Suppressor macrophage treated with lipopolysaccharide for 1 hour (primary cell): ENCODE measurements around the gene TFF3.
"Not testable (repeated sequence)": the region's sequence is repeated elsewhere in the genome, so short reads cannot be mapped to it uniquely, and the experiment has no call there.

ENCODE experiments used
- DNase-seq, 3 donors: peaks; one replicate each; pipeline ENCODE4 v3.0.0-alpha.2; 2020 to 2022

TFF3 gene

DNA sequence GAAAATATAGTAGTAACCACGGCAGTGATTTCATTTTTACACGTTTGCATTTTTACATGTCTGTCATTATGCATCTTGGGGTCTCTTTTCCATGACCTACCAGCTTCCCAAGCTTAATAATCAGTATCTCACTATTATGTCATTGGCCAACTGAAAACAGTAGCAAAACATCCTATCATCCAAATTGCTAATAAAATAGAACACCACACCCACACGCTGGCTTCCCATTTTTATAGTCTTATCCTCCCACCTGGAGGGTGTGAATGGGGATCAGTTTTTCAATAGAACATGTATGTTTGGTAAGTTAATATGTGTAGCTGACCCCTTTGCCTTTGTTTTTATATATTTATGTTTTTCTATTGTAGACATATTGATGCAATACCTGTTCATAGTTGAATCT is 11.8 kb downstream of the TFF3 start:
- DNase-seq, result no peak

GRCh38 chr21:42302794-42303193 is 12.4 kb downstream of the TFF3 start:
- DNase-seq, result no peak

DNA sequence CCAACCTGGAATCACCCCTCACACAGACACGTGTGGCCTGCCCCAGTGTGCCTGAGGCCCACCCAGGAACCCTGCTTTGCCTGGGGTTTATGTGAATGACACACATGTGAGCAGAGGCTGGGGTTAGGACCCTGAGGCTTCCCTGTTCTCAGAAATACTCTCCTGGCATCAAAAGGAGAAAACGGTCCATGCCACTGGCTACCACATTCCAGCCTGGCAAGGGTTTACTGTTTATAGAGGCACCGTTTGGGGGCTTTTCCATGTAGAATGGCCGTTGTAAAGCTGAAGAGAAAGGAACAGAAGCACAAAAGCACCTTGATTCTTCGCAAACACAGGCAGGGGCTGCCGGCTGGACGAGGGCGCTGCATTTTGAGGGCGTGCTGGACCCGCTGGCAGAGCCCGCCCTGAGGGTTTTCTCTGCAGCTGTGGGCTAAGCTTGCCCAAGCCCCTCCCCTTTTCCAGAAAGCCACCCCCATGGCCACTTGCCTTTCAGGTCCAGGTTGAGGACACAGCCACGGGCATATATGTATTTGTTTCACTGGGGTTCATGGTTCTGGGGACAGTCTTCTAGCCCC is 13.0 kb downstream of the TFF3 start:
- DNase-seq, result no peak

DNA sequence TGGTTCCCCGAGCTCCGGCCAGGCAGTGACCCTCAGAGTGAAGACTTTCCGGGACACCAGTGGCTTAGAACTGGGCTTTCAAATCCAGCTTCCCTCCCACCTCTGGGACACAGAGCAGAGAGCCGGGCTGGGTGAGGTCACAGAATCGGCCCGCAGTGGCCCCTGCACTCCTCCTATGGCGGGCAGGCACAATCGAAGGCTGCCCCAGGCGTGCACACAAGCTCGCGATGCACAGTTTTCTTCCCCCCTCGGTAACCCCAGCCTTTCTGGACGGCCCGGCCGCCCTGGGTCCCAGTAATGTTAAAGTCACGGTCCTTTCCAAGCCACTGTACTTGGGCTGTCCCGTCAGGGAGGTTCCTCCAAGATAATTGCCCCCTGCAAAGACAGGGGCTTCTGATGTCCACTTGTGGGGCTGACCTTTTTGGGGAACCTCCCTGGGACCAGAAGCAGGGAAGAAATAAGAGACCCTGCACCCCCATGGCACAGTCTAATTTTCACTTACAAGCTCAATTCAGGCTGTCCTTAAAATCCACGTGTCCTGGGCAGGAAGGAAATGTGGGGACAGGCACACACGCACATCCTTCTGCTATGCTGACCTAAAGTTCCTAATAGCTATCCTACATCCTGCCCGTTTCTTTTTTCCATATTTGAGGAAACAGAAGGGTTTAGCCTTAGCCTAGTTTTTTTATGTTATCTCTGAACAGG is 13.7 kb downstream of the TFF3 start:
- no peak for DNase-seq

- no peak for DNase-seq
Measured at GRCh38 chr21:42300956-42301355, 14.3 kb downstream of the TFF3 start.

DNA sequence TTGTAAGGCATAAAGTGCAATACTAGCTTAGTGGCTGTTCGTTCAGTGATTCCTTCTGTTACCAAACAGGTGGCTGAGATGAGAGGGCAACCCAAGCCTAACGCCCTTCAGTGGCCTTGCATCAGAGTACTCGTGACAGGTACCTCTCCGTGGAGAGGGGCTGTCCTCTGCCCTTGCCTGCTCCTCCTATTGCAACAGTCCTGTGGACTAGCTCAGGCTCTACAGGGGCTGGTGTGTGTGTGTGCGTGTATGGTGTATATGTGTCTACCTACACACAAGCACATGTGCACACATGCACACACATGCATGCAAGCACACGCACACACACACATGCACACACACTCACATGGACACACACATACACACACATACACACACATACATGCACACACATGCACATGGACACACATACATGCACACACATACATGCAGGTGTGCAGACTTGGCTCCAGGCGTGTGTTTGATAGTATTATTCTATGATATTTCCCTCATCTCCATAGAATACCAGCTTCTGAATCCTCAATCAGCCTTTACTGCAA is 15.1 kb downstream of the TFF3 start:
- DNase-seq, result no peak

- peak; percentile 53 to 64 (median 58) for DNase-seq
Measured at GRCh38 chr21:42299324-42300044, 15.7 kb downstream of the TFF3 start.

GRCh38 chr21:42298657-42299056 is 16.6 kb downstream of the TFF3 start:
- no peak for DNase-seq

GRCh38 chr21:42298237-42298636 is 17.0 kb downstream of the TFF3 start:
- DNase-seq, result no peak

DNA sequence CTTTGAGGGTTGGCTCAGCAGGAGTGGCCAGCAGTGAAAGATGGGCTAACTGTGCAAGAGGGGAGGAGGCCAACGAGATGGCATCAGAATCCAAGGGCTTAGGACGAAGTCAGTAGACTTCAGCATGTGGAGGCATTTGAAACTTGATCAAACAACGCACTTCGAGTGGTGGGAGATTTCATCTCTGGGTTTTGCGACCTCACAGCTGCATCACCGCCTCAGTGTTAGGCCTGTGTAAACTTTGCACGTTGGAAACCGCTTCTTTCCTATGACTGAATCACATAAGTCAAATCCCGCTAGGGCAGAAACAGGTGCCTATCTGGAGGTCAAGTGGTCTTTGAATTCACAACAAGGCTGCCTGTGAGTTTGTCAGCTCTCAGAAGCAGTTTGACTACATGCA is 17.8 kb downstream of the TFF3 start:
- DNase-seq, result no peak

DNA sequence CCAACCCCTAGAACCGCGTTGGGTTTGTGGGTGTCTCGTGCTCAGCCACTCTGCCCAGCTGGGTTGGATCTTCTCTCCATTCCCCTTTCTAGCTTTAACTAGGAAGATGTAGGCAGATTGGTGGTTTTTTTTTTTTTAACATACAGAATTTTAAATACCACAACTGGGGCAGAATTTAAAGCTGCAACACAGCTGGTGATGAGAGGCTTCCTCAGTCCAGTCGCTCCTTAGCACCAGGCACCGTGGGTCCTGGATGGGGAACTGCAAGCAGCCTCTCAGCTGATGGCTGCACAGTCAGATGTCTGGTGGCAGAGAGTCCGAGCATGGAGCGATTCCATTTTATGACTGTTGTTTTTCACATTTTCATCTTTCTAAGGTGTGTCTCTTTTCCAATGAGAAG is 18.7 kb downstream of the TFF3 start:
- DNase-seq, result peak; percentile 31 to 55 (median 46)

- peak in 2 of 3 donors; percentile 20 to 25 for DNase-seq
Measured at GRCh38 chr21:42295845-42296244, 19.4 kb downstream of the TFF3 start.

GRCh38 chr21:42294273-42294880 is 20.8 kb downstream of the TFF3 start:
- no peak for DNase-seq

DNA sequence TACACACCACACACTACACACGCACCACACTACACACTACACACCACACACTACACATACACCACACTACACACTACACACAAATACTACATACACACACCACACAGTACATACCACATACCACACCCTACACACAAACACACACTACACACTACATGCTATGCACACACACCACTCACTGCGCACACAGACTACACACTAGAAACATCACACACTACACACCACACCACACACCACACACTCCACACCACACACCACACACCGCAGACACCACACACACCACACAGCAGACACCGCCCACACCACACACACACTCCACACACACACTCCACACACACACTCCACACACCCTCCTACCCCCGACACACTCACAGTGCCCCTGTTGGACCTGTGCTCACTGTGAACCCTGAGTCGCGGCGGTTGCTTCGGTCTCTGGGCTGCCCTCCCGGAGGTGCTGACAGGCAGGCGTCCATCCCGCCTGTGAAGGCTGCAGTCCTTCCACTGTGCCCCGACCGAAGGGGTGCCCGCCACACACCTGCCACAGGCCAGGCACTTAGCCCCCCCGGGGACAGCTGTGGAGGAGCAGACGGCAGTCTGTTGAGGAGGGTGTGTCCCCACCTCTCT is 21.4 kb downstream of the TFF3 start:
- no peak for DNase-seq

DNA sequence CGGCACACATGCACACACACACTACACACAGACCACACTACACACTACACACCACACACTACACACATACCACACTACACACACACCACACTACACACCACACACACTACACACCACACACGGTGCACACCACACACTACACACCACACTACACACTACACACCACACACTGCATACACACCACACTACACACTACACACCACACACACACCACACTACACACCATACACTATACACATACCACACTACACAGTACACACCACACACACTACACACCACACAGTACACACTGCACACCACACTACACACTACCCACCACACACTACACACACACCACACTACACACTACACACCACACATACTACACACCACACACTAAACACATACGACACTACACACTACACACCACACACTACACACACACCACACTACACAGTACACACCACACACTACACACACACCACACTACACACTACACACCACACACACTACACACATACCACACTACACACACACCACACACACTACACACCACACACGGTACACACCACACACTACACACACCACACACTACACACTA is 22.6 kb downstream of the TFF3 start:
- DNase-seq, result not testable (repeated sequence)

GRCh38 chr21:42291751-42292562 is 23.3 kb downstream of the TFF3 start:
- DNase-seq, result no peak

GRCh38 chr21:42291003-42291750 is 24.0 kb downstream of the TFF3 start:
- no peak for DNase-seq

DNA sequence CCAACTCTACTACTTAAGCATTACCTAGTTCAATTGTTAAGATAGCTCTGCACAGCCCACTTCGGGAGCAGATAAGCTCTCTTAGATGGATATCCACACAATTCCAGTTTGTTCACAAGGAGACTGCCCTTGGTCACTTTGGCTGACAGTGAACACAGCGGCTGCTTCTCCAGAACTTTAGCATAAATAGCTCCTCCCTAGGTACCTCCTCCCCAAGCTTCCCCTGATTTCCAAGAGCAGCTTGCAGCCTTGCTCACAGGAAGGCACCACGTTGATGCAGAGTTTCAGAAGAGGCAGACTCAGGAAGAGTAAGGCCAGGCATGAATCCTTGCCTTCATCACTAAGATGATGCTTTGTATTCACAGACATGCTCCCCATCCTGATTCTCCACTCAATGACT is 24.7 kb downstream of the TFF3 start:
- peak in 1 of 3 donors; percentile 31 for DNase-seq

GRCh38 chr21:42289926-42290325 is 25.3 kb downstream of the TFF3 start:
- DNase-seq, result peak; percentile 79 to 83 (median 79)

DNA sequence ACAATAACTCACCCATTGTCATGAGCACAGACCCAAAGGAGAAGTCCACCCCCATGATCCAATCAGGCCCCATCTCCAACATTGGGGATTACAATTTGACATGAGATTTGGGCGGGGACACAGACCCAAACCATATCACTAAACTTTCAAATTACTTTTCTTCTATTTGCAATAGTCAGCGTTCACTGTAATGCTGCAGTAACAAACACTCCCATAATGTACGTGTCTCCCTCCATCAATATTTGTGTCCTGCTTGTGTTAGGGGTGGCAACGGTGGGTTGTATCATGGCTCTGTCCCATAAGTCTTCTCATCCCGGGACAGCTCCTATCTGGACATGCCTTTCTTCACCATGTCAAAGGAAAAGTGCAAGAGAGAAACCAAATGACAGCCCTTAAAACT is 26.2 kb downstream of the TFF3 start:
- DNase-seq, result no peak
